Tibial nerve (tissue), 4 donors: Measurements from ENCODE around the gene CLIC2. TPM values are rescaled to one million over a fixed set of nuclear protein-coding genes. Genes with fewer than 3 reads are reported as not detected.

Experiments
- DNase-seq, 2 donors: peaks; one replicate each; pipeline ENCODE4 v3.0.0-alpha.2; 2019; ENCODE audit warnings: low spot score in 2 of 2
- H3K27ac ChIP-seq, 4 donors: fragments of 200-600 bp; sonication (generic) in 3 of 4; one replicate each; pipeline ENCODE4 v1.5.1; 2017 to 2019; ENCODE audit warnings: mild to moderate bottlenecking in 1 of 4
- H3K27me3 ChIP-seq, 2 donors: fragments of 200-600 bp; sonication (generic) in 1 of 2; one replicate each; pipeline versions ENCODE4 v1.5.1 to v1.6.0; 2017 to 2019
- H3K36me3 ChIP-seq, 3 donors: fragments of 200-600 bp; sonication (generic); one replicate each; pipeline ENCODE4 v1.5.1; 2018 to 2019
- H3K4me1 ChIP-seq, 4 donors: fragments of 200-600 bp; sonication (generic) in 3 of 4; one replicate each; pipeline ENCODE4 v1.5.1; 2017 to 2019
- H3K4me3 ChIP-seq, 4 donors: fragments of 200-600 bp; sonication (generic) in 3 of 4; one replicate each; pipeline ENCODE4 v1.5.1; 2017 to 2019; ENCODE audit warnings: mild to moderate bottlenecking in 1 of 4, moderate library complexity in 1 of 4
- H3K9me3 ChIP-seq, 4 donors: fragments of 200-600 bp; sonication (generic) in 3 of 4; one replicate each; pipeline ENCODE4 v1.5.1; 2017 to 2019
- EP300 ChIP-seq, 2 donors: sonication (generic); formaldehyde crosslinking; IDR thresholded peaks; one replicate each; pipeline ENCODE4 v1.6.1; 2017; ENCODE audit warnings: antibody characterized with exemption in 2 of 2, mild to moderate bottlenecking in 1 of 2
- POLR2A ChIP-seq, 2 donors: fragments of 450-650 bp; IDR thresholded peaks; one replicate each; pipeline ENCODE4 v1.6.1; 2017; ENCODE audit warnings: antibody characterized with exemption in 2 of 2, mild to moderate bottlenecking in 2 of 2, moderate library complexity in 2 of 2
- WGBS, 2 donors: methylation state at CpG; one replicate each; pipeline ENCODE4 v1.1.5; 2018; 5-methylcytosine and 5-hydroxymethylcytosine counted together
- total RNA-seq, 4 donors: library from RNA; depleted of rRNA; stranded (reverse); fragments of >200 nt; gene quantifications; one replicate each; pipeline ENCODE4 v1.1.0, GENCODE V29; 2016
- TF ChIP-seq, protein P1 (sequence below), 5 experiments: fragments of 200-600 bp in 3 of 5; fragments of 450-650 bp in 2 of 5; sonication (generic) in 3 of 5; IDR thresholded peaks; one replicate each; pipeline ENCODE4 v1.5.1; 2016 to 2019; ENCODE audit warnings: antibody characterized with exemption in 5 of 5, mild to moderate bottlenecking in 3 of 5, moderate library complexity in 2 of 5

Gene CLIC2
- total RNA-seq, 4 donors from 2014 or later, result 12.0 to 21.6 (median 18.3) TPM

DNA sequence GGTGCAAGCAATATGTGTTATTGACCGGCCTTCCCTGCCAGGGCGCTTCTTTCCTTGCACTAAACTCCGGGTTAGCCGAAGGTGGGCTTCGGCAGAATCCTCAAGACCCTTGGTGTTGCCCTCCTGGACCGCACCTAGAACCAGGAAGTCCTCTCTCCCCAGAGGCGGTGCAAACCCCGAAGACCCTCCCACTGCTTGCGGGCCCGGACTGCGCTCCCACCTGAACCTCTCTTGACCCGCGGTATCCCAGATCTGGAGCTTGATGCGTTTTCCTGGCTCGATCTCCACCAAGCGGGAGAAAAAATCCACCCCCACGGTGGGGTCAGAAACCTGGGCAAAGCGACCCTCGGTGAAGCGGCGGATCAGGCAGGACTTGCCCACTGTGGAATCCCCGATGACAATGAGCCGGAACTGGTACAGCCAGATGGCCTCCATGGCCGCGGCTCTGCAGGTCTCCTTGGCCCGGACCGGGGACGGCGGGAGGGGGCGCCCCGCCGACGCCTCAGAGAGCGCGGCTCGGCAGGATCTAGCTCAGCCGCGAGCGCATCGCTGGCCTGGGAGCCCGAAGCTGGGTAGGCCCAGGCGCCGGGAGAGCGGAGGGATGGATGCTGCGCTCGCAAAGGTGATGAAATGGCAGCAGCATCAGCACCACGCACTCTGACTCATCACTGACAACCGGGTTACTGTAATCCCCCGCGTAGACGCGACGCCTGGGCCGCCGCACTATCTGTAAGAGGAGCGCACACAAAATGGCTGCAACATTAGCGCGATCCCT, 70.4 kb downstream of the CLIC2 start, which contains the start of gene RAB39B:
TSS of gene RAB39B (minus strand) at position 638 of the 775 bp plus-strand sequence. CDS start at position 435, 203 bp downstream.
- H3K36me3 ChIP-seq, result no peaks in the 10 kb centered on the region
- no peaks in the 10 kb centered on the region for H3K27me3 ChIP-seq
- peak; percentile 4 to 11 for DNase-seq
- WGBS, 2 donors, result 2 to 36% methylated on average over 26 to 58 of the region's 58 CpGs
- H3K27ac ChIP-seq, result peak within 1 kb of the TSS in 1 of 4 donors; percentile 40
- no peaks in the 10 kb centered on the region for H3K9me3 ChIP-seq
- H3K4me1 ChIP-seq, result no peaks in the 10 kb centered on the region
- H3K4me3 ChIP-seq, result peak within 1 kb of the TSS; percentile 22 to 47 (median 34)
- TF ChIP-seq, protein P1, sequence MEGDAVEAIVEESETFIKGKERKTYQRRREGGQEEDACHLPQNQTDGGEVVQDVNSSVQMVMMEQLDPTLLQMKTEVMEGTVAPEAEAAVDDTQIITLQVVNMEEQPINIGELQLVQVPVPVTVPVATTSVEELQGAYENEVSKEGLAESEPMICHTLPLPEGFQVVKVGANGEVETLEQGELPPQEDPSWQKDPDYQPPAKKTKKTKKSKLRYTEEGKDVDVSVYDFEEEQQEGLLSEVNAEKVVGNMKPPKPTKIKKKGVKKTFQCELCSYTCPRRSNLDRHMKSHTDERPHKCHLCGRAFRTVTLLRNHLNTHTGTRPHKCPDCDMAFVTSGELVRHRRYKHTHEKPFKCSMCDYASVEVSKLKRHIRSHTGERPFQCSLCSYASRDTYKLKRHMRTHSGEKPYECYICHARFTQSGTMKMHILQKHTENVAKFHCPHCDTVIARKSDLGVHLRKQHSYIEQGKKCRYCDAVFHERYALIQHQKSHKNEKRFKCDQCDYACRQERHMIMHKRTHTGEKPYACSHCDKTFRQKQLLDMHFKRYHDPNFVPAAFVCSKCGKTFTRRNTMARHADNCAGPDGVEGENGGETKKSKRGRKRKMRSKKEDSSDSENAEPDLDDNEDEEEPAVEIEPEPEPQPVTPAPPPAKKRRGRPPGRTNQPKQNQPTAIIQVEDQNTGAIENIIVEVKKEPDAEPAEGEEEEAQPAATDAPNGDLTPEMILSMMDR (IDR thresholded peaks at IDR 0.05), result no peak
- no peak for TF ChIP-seq POLR2A (IDR thresholded peaks at IDR 0.05)

DNA sequence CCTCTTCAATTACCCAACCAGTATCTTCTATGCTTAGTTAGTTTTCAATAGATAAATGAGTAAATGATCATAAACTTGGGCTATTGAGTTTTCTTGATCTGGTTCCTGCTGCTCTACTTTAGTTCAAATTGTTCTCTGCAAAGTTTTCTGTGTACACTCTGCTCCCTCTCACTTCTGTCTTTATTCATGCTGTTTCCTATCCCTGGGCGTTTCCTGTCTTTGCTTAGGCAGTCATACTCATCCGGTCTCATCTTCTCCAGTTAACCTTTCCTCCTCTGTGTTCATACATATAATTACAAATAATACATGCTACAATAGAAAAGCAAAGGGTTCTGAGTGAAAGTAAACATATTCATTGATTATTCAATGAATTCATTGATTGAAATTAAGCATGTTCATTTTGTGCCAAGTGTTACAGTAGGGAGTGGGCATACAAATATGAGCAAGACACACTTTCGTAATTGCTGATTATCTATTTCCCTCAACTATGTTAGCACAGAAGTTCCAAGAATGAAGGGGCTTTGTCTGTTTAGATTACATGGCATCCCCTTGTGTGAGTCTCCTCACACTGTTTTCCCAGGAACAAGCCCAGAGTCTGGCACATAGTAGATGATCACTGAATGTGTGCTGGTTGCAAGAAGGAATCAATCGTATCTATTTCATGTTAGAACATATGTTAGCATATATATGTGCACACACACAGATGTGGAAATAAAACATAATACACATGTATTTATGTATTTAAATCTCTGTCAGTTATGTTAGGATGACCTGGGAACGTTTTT, 71.3 kb downstream of the CLIC2 start:
- H3K9me3 ChIP-seq, result no peaks in the 10 kb centered on the region
- no peaks in the 10 kb centered on the region for H3K4me1 ChIP-seq
- H3K36me3 ChIP-seq, result no peaks in the 10 kb centered on the region
- H3K27ac ChIP-seq, result no peak overlapping the region
- no peak for DNase-seq
- peak overlapping the region in 2 of 4 donors; percentile 43 to 47 for H3K4me3 ChIP-seq
- TF ChIP-seq, protein P1 (IDR thresholded peaks at IDR 0.05), result no peak
- no peak for TF ChIP-seq POLR2A (IDR thresholded peaks at IDR 0.05)
- TF ChIP-seq EP300 (IDR thresholded peaks at IDR 0.05), result no peak
- H3K27me3 ChIP-seq, result no peaks in the 10 kb centered on the region
- WGBS, 2 donors, result 32 to 42% methylated on average over 5 of the region's 5 CpGs

DNA sequence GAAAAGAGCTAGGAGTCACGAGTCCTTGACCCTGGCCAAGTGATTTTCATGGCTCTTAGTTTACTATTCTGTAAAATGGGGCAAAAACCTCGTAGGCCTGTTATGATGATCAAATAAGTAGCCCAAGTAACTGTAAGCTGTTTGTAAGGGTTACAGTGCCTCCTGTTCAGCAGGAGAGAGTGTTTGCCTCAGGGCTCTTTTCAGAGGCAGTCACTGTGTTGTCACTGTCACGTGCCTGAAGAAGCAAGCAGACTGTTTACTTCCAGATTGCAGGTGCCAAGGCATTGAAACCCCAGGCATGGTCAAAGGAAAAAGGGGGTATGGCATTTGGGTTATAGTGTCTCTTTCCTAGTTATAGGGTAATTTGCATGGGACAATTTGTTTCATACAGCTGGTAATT, 74.7 kb downstream of the CLIC2 start:
- WGBS, 2 donors, result 44 to 69% methylated on average over 3 of the region's 3 CpGs
- TF ChIP-seq POLR2A (IDR thresholded peaks at IDR 0.05) (no peak), EP300 (IDR thresholded peaks at IDR 0.05) (no peak)
- TF ChIP-seq, protein P1 (IDR thresholded peaks at IDR 0.05), result no peak

GRCh38 chrX:155251391-155251790, 83.0 kb downstream of the CLIC2 start:
- Histone ChIP-seq H3K27ac (no peak overlapping the region), H3K9me3 (no peaks in the 10 kb centered on the region), H3K4me3 (no peak overlapping the region), H3K4me1 (no peaks in the 10 kb centered on the region), H3K36me3 (no peaks in the 10 kb centered on the region), H3K27me3 (no peaks in the 10 kb centered on the region)
- TF ChIP-seq, protein P1 (IDR thresholded peaks at IDR 0.05), result no peak
- TF ChIP-seq EP300 (IDR thresholded peaks at IDR 0.05) (no peak), POLR2A (IDR thresholded peaks at IDR 0.05) (no peak)
- no peak for DNase-seq
- 47 to 50% methylated on average over 1 of the region's 1 CpG for WGBS, 2 donors

More for the DNA sequence above, 74.7 kb downstream of the CLIC2 start:
- no peak for DNase-seq
- Histone ChIP-seq H3K4me1 (no peaks in the 10 kb centered on the region), H3K27me3 (no peaks in the 10 kb centered on the region), H3K9me3 (no peaks in the 10 kb centered on the region), H3K36me3 (no peaks in the 10 kb centered on the region), H3K27ac (no peak overlapping the region), H3K4me3 (no peak overlapping the region)

- TF ChIP-seq POLR2A (IDR thresholded peaks at IDR 0.05) (no peak), EP300 (IDR thresholded peaks at IDR 0.05) (no peak)
- TF ChIP-seq, protein P1 (IDR thresholded peaks at IDR 0.05), result no peak
- Histone ChIP-seq H3K4me1 (no peaks in the 10 kb centered on the region), H3K27ac (no peak overlapping the region), H3K4me3 (no peak overlapping the region), H3K27me3 (no peaks in the 10 kb centered on the region), H3K36me3 (no peaks in the 10 kb centered on the region), H3K9me3 (no peaks in the 10 kb centered on the region)
- DNase-seq, result no peak
- 62 to 87% methylated on average over 4 of the region's 4 CpGs for WGBS, 2 donors
These were observed 86.9 kb downstream of the CLIC2 start for GRCh38 chrX:155247497-155247896.
